HG03108 (cell line): Measurements from ENCODE around the gene KIF3C.
A peak's percentile ranks its signal among the peaks of the same experiment; 100 is the strongest.

Experiments
- ATAC-seq: cut with Tn5 transposase; IDR thresholded peaks from one replicate; pipeline ENCODE4 v1.9.1; 2021; ENCODE audit warnings: moderate library complexity; ENCODE audit not compliant: unreplicated experiment

The KIF3C gene

DNA sequence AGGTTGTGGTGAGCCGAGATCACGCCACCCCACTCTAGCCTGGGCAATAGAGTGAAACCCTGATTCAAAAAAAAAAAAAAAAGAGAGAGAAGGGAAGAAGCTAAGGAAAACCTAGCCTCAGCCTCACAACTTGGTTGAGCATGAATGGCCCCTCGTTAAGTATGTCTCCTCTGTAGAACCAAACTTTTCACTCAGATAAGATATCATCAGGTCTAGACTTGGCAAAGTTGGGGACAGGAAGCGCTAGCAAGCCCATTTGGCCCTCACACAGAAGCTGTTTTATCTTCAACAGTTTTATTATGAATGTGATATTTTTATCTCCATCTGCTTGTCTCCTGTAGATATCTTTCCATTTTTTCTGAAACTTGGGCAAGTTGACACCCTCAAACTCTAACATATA, 100.5 kb downstream of the KIF3C start:
- no peak for ATAC-seq

DNA sequence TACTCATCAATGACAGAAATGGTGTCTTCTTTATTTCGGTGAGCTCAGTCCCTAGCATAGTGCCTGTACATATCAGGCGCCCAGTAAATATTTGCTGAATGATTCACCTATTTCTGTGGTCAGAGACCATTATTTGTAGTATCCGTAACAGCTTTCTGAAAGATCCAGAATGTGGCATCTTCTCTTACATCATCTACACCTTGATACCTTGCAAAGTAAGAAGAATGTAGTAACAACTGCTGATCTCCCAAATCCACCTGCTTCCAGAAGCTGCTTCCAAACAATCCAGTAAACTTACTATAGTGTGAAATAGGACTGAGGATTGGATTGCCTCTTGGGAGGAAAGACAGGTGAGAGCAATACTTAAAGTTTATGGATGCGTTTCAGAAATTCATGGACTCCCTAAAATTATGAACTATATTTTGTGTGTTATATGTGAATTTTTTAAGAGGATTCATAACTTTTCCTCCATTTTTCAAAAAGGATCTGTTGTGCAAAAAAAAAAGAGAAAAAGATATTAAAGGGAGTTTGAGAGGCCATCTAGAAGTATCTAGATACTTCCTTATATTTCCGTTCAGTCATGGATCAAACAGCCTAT, 103.1 kb downstream of the KIF3C start:
- no peak for ATAC-seq

DNA sequence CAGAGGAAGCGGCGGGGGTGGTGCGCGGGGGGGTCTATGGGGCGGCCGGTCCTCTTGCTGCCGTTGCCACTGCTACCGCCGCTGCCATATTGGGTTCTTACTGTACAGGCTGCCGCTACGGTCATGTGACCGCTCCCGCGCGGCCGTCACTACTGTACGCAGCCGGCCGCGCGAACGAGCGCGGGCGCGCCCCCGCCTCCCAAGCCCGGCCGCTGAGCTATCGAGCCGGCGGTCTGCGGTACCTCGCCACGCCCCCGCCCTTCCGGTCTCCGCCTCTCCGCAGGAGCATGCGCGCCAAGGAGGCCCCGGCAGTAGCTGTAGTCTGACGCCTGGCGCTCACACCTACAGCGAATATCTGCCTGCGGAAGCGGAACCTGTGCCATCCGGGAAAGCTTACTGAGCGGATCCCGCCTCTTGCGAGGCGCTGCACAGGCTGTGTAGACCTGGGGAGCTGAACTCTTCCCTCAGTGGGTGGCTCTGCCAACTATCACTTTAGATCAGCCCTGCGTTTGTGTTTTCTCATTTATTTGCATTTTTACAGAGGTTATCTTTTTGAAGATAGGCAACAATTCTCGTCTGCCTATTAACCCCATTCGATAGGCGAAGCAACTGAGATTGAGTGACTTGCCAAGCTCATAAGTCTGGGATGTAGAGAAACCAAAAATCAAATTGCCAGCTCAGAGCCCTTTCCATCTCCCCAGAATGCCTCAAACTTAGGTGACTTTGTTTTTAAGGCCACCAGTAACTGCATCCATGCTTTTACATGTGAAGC, 103.8 kb downstream of the KIF3C start, which contains the start of gene ASXL2:
Gene ASXL2 (minus strand): TSS at position 127 of the 772 bp plus-strand sequence. CDS start 265 bp downstream, outside the sequence.
- peak; percentile 90 for ATAC-seq

DNA sequence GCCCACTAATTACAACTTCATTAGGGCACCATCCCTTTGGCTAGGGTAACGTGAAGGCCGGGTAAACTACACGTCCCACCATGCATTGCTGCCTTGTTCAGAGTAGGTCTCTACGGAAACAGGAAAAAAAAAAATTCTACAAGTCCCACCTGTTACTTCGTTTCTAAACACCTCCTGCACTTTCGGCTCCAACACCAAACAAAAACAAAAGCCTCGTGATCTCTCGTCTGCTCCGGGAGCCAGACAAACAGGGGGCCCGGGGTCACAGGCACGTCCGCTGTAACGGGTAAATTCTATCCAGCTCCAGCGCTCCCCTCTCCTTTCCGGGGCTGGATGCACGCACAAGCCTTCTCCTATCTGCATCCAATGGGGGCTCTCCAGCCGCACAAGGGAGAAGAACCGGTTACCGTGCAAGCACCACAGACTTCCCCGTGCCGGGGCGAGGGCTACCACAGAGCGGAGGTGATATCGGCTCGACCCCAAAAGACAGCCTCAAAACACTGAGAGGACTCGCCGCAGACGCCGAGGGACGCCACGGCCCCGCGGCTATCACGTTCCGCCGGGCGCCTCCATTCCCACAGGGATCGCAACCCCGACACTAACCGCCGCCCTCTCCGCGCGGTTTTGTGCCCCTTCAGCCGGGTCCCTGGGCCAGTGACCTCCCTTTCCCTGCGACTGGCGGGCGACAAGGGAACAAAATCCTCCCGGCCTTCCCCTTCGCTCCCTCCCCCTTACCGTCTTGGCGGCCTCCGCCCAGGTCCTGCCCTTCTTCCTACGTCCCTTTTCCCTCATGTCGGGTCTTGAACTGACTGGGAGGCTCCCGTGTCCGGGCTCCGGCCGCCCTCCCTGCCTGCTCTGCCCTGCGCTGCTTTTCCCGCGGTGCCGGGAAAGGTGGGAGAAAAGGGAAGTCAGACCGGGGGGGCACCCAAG, 104.6 kb downstream of the KIF3C start:
- peak; percentile 46 for ATAC-seq
